HepG2 (cell line): ENCODE results near the gene RPS6KB2. TPM values are rescaled to one million over a fixed set of nuclear protein-coding genes. Genes with fewer than 3 reads are reported as not detected.
A peak's percentile ranks its signal among the peaks of the same experiment; 100 is the strongest.

Experiments used
- ARNT ChIP-seq: fragments of 450-650 bp; IDR thresholded peaks from 2 replicates; pipeline ENCODE4 v1.6.1; 2017
- ATM ChIP-seq: fragments of 450-650 bp; IDR thresholded peaks from 2 replicates; pipeline ENCODE4 v1.7.1; 2017; ENCODE audit warnings: mild to moderate bottlenecking, borderline replicate concordance
- FIP1L1 ChIP-seq: fragments of 200-400 bp; formaldehyde crosslinking; IDR thresholded peaks from 2 replicates; pipeline ENCODE4 v1.6.1; 2018; ENCODE audit warnings: low read depth, mild to moderate bottlenecking, low read length, moderate library complexity, borderline replicate concordance; ENCODE audit not compliant: insufficient read depth
- HMG20A ChIP-seq: IDR thresholded peaks from 2 replicates; pipeline ENCODE4 v1.6.1; 2016; ENCODE audit warnings: borderline replicate concordance
- KLF13 ChIP-seq: sonication (generic); formaldehyde crosslinking; IDR thresholded peaks from 2 replicates; pipeline ENCODE4 v1.4.0; 2020; ENCODE audit warnings: mild to moderate bottlenecking, missing genetic modification reagents
- LRRFIP1 ChIP-seq: sonication (generic); formaldehyde crosslinking; conservative IDR thresholded peaks from 2 replicates; pipeline ENCODE4 v1.4.0; 2020; ENCODE audit warnings: missing genetic modification reagents
- MLLT10 ChIP-seq: sonication (generic); formaldehyde crosslinking; IDR thresholded peaks from 2 replicates; pipeline ENCODE4 v1.4.0; 2020; ENCODE audit warnings: missing genetic modification reagents
- NR2F2 ChIP-seq: IDR thresholded peaks from 2 replicates; pipeline ENCODE4 v1.6.1; 2012; ENCODE audit warnings: low read depth, inconsistent platforms, borderline replicate concordance
- PRDM10 ChIP-seq: sonication (generic); formaldehyde crosslinking; IDR thresholded peaks from 2 replicates; pipeline ENCODE4 v1.4.0; 2020; ENCODE audit warnings: low read depth, missing genetic modification reagents
- RBM22 ChIP-seq: fragments of 200-400 bp; formaldehyde crosslinking; optimal IDR thresholded peaks from 2 replicates; pipeline ENCODE3; 2017; ENCODE audit warnings: mild to moderate bottlenecking, low read length, moderate library complexity
- RFXAP ChIP-seq: sonication (generic); formaldehyde crosslinking; IDR thresholded peaks from 2 replicates; pipeline ENCODE4 v1.4.0; 2020; ENCODE audit warnings: missing genetic modification reagents, borderline replicate concordance
- SIN3A ChIP-seq: IDR thresholded peaks from 2 replicates; pipeline ENCODE4 v1.6.1; 2011; ENCODE audit warnings: low read depth, mild to moderate bottlenecking, control low read depth, low read length, borderline replicate concordance
- SMARCC2 ChIP-seq: fragments of 450-650 bp; IDR thresholded peaks from 2 replicates; pipeline ENCODE4 v1.6.1; 2017; ENCODE audit warnings: antibody characterized with exemption, mild to moderate bottlenecking
- SUZ12 ChIP-seq: fragments of 150-350 bp; IDR thresholded peaks from 2 replicates; pipeline ENCODE4 v1.6.1; 2014; ENCODE audit warnings: low read depth, low read length
- TMF1 ChIP-seq: sonication (generic); formaldehyde crosslinking; IDR thresholded peaks from 2 replicates; pipeline ENCODE4 v1.8.1; 2022; ENCODE audit warnings: low read depth, missing genetic modification reagents
- ZBTB1 ChIP-seq: sonication (generic); formaldehyde crosslinking; IDR thresholded peaks from 2 replicates; pipeline ENCODE4 v1.4.0; 2020; ENCODE audit warnings: missing genetic modification reagents, borderline replicate concordance
- ZNF160 ChIP-seq: sonication (generic); formaldehyde crosslinking; IDR thresholded peaks from 2 replicates; pipeline ENCODE4 v1.8.0; 2022; ENCODE audit warnings: mild to moderate bottlenecking, inconsistent platforms, missing genetic modification reagents
- ZNF33B ChIP-seq: sonication (generic); formaldehyde crosslinking; IDR thresholded peaks from 2 replicates; pipeline ENCODE4 v1.5.1; 2020; ENCODE audit warnings: mild to moderate bottlenecking, missing genetic modification reagents
- ZNF496 ChIP-seq: sonication (generic); formaldehyde crosslinking; IDR thresholded peaks from 2 replicates; pipeline ENCODE4 v1.8.1; 2023; ENCODE audit warnings: mild to moderate bottlenecking, moderate library complexity, missing genetic modification reagents; ENCODE audit not compliant: insufficient replicate concordance
- ZNF501 ChIP-seq: sonication (generic); formaldehyde crosslinking; IDR thresholded peaks from 2 replicates; pipeline ENCODE4 v1.5.1; 2020; ENCODE audit warnings: mild to moderate bottlenecking, moderate library complexity, missing genetic modification reagents
- ZSCAN20 ChIP-seq: sonication (generic); formaldehyde crosslinking; IDR thresholded peaks from 2 replicates; pipeline ENCODE4 v1.4.0; 2020; ENCODE audit warnings: missing genetic modification reagents, mild to moderate bottlenecking, borderline replicate concordance
- ZZZ3 ChIP-seq: sonication (generic); formaldehyde crosslinking; IDR thresholded peaks from 2 replicates; pipeline ENCODE4 v1.4.0; 2020; ENCODE audit warnings: missing genetic modification reagents, mild to moderate bottlenecking, borderline replicate concordance
- polyA plus RNA-seq, 8 experiments: library from polyadenylated mRNA; depleted of rRNA in 3 of 8; stranded (reverse) in 7 of 8; unstranded in 1 of 8; fragments of >200 nt; fragmentation: Illumina TruSeq in 4 of 8; extraction: Trizol in 4 of 8; gene quantifications; 2 replicates each; pipeline versions ENCODE4 v1.2.1 to v1.2.3, GENCODE V29; 2011 to 2016; ENCODE audit warnings: low read depth in 4 of 8, missing spikeins in 1 of 8, mixed read lengths in 1 of 8; ENCODE audit not compliant: insufficient read depth in 1 of 8
- total RNA-seq, 5 experiments: library from RNA; depleted of rRNA; stranded (reverse); fragments of >200 nt; fragmentation: Illumina TruSeq; extraction: Trizol; gene quantifications; 2 replicates each; pipeline ENCODE4 v1.2.3, GENCODE V29; 2016; ENCODE audit warnings: low read depth in 1 of 5
- TF ChIP-seq, protein P1 (sequence below): sonication (generic); formaldehyde crosslinking; IDR thresholded peaks from 2 replicates; pipeline ENCODE4 v1.5.1; 2020; ENCODE audit warnings: missing genetic modification reagents, mild to moderate bottlenecking, borderline replicate concordance

The RPS6KB2 gene
- total and polyA plus RNA-seq, 2 of the 13 experiments (the other 11 are each of a cell fraction or from before 2014, with no cell fraction given), result 52.9 to 54.8 TPM

DNA sequence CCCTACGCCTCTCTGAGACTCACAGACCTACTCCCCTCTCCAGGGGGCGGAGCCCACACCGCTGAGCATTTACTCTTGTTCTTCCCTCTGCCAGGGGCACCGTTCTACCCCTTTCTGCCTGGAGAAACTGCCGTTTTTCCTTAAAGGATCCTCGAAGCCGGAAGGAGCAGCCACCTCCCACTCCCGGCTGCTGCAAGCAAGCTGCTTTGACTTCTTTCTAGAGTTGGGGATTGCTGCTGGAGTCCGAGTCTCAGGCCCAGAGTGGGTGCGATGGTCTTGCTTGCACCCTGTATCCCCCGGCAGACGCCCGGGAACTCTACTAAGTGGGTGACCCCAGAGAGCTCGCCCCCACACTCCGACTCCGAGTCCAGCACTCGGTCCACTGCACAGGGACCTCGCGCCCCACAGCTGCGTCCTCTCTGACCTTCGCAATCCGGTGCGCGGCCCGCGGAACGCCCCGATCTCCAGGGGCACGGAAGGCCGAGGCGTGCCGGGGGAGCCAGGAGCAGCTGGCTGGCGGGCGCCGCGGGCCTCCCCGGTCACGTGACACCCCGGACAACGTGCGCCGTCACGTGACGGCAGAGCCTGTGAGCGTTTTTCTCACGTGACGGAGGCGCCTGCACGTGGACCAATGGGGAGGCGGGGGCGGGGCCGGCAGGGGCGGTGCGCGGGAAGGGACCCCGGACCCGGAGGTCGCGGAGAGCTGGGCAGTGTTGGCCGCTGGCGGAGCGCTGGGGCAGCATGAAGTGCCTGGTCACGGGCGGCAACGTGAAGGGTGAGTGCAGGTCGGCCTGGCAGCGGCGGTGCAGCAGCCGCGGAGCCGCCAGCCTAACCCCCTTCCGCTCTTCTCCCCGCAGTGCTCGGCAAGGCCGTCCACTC is 36.8 kb upstream of the RPS6KB2 start, which contains the start of gene RAD9A (continued):
- TF ChIP-seq PRDM10 (CRISPR knock-in tag) (no peak), SMARCC2 (no peak), MLLT10 (CRISPR knock-in tag) (no peak), ZZZ3 (CRISPR knock-in tag) (peak; percentile 96), SIN3A (peak; percentile 89; the same call in 1 of the 2 replicates), KLF13 (CRISPR knock-in tag) (no peak), ATM (no peak), ARNT (no peak), RFXAP (CRISPR knock-in tag) (peak; percentile 77; the same call in 1 of the 2 replicates), ZBTB1 (CRISPR knock-in tag) (no peak), ZNF496 (CRISPR knock-in tag) (no peak), SUZ12 (no peak), ZSCAN20 (no peak), LRRFIP1 (no peak), TMF1 (CRISPR knock-in tag) (peak; percentile 93; the same call in 1 of the 2 replicates), FIP1L1 (no peak), RBM22 (no peak), ZNF33B (CRISPR knock-in tag) (peak; percentile 97; the same call in 1 of the 2 replicates), ZNF160 (CRISPR knock-in tag) (no peak), ZNF501 (CRISPR knock-in tag) (peak; percentile 97), NR2F2 (no peak; the same call in 1 of the 2 replicates), HMG20A (CRISPR knock-in tag) (no peak)
- TF ChIP-seq, protein P1, sequence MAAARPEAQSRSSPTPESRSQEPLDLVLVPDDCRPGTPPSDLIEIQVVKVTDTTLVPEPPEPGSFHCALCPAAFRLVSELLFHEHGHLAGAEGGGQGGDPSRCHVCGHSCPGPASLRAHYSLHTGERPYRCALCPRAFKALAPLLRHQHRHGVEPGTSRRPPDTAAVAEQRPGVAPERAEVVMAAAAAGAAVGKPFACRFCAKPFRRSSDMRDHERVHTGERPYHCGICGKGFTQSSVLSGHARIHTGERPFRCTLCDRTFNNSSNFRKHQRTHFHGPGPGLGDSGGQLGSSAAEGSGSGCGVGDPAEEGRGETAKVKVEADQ, result peak; percentile 84
